SK-N-SH (cell line): Measurements from ENCODE around the gene CHRM5. TPM values are rescaled to one million over a fixed set of nuclear protein-coding genes. Genes with fewer than 3 reads are reported as not detected.

Source experiments
- CTCF ChIA-PET: fragments of 300-600, 350-600 bp; formaldehyde crosslinking; extraction: SDS; loops from one replicate; lab custom pipeline; 2021; lab: Yijun Ruan, JAX
- POLR2A ChIA-PET: fragments of 350-600 bp; sonication (Branson Sonifier 250); formaldehyde crosslinking; extraction: SDS; loops from one replicate; lab custom pipeline; 2020; ENCODE audit warnings: antibody characterized with exemption, inconsistent platforms; lab: Yijun Ruan, JAX
- DNase-seq: peaks from one replicate; pipeline ENCODE4 v3.0.0; 2012
- H2AFZ ChIP-seq: fragments of 200-600 bp; sonication (generic); 2 replicates; pipeline ENCODE4 v1.8.1; 2016; ENCODE audit warnings: antibody characterized with exemption, mild to moderate bottlenecking, low read depth
- H3F3A ChIP-seq: fragments of 200-600 bp; sonication (generic); replicated peaks from 2 replicates; pipeline ENCODE3; 2016; ENCODE audit warnings: antibody characterized with exemption, mild to moderate bottlenecking; ENCODE audit not compliant: insufficient read depth
- H3K27ac ChIP-seq, 2 experiments: fragments of 200-500 bp in 1 of 2; fragments of 200-600 bp in 1 of 2; sonication (Bioruptor generic) in 1 of 2; sonication (generic), shearing (Covaris generic) in 1 of 2; 2 replicates each; pipeline versions ENCODE4 v1.5.1 to v1.6.1; 2014 to 2016; ENCODE audit warnings: low read depth in 2 of 2, inconsistent platforms in 1 of 2, low read length in 1 of 2, mild to moderate bottlenecking in 1 of 2, mixed read lengths in 1 of 2
- H3K27me3 ChIP-seq: fragments of 200-600 bp; sonication (generic), shearing (Covaris generic); 2 replicates; pipeline ENCODE4 v1.6.1; 2016; ENCODE audit warnings: mixed run types; ENCODE audit not compliant: insufficient read depth
- H3K36me3 ChIP-seq, 2 experiments: fragments of 200-500 bp in 1 of 2; fragments of 200-600 bp in 1 of 2; sonication (Bioruptor generic) in 1 of 2; sonication (generic) in 1 of 2; replicated peaks in 1 of 2; 2 replicates each; pipeline versions ENCODE3 to v1.5.1; 2014 to 2016; ENCODE audit warnings: low read length in 1 of 2, mild to moderate bottlenecking in 1 of 2; ENCODE audit not compliant: insufficient read depth in 2 of 2, control insufficient read depth in 1 of 2
- H3K4me1 ChIP-seq, 2 experiments: fragments of 200-500 bp in 1 of 2; fragments of 200-600 bp in 1 of 2; sonication (Bioruptor generic) in 1 of 2; sonication (generic), shearing (Covaris generic) in 1 of 2; 2 replicates each; pipeline versions ENCODE4 v1.5.1 to v1.6.1; 2014 to 2016; ENCODE audit warnings: low read depth in 1 of 2, low read length in 1 of 2, mixed run types in 1 of 2; ENCODE audit not compliant: insufficient read depth in 2 of 2, control insufficient read depth in 1 of 2
- H3K4me2 ChIP-seq: fragments of 200-600 bp; sonication (generic), shearing (Covaris generic); 2 replicates; pipeline ENCODE4 v1.6.1; 2017; ENCODE audit warnings: mixed run types
- H3K4me3 ChIP-seq, 2 experiments: fragments of 200-500 bp in 1 of 2; fragments of 200-600 bp in 1 of 2; sonication (Bioruptor generic) in 1 of 2; sonication (generic), shearing (Covaris generic) in 1 of 2; 2 replicates each; pipeline versions ENCODE4 v1.5.1 to v1.8.1; 2014 to 2016; ENCODE audit warnings: low read depth in 2 of 2, inconsistent platforms in 1 of 2, low read length in 1 of 2, mild to moderate bottlenecking in 1 of 2, mixed read lengths in 1 of 2, moderate library complexity in 1 of 2
- H3K79me2 ChIP-seq: fragments of 200-600 bp; sonication (generic); 2 replicates; pipeline ENCODE4 v1.8.1; 2017; ENCODE audit warnings: mild to moderate bottlenecking; ENCODE audit not compliant: insufficient read depth
- H3K9ac ChIP-seq: fragments of 200-600 bp; sonication (generic); 2 replicates; pipeline ENCODE4 v1.6.1; 2017; ENCODE audit warnings: mixed run types
- H3K9me2 ChIP-seq: fragments of 200-600 bp; sonication (generic); 2 replicates; pipeline ENCODE4 v1.6.1; 2017; ENCODE audit warnings: mixed run types
- H3K9me3 ChIP-seq: fragments of 200-600 bp; sonication (generic); 2 replicates; pipeline ENCODE4 v1.6.1; 2017; ENCODE audit warnings: mixed run types, mild to moderate bottlenecking, moderate library complexity
- H4K20me1 ChIP-seq: fragments of 200-600 bp; sonication (generic); 2 replicates; pipeline ENCODE4 v1.6.1; 2017; ENCODE audit warnings: mild to moderate bottlenecking, mixed run types; ENCODE audit not compliant: insufficient read depth
- CTCF ChIP-seq: fragments of 200-600 bp; sonication (generic); IDR thresholded peaks from 2 replicates; pipeline ENCODE4 v1.6.1; 2017; ENCODE audit warnings: antibody characterized with exemption, mild to moderate bottlenecking, moderate library complexity
- FOXJ3 ChIP-seq: sonication (generic); formaldehyde crosslinking; IDR thresholded peaks from 2 replicates; pipeline ENCODE4 v1.5.1; 2020; ENCODE audit warnings: mild to moderate bottlenecking, missing genetic modification reagents
- GABPA ChIP-seq: IDR thresholded peaks from 2 replicates; pipeline ENCODE4 v1.4.0; 2012; ENCODE audit warnings: low read depth, mild to moderate bottlenecking
- GATA2 ChIP-seq: sonication (generic); formaldehyde crosslinking; IDR thresholded peaks from 2 replicates; pipeline ENCODE4 v1.5.0; 2020; ENCODE audit warnings: mild to moderate bottlenecking, missing genetic modification reagents
- MAX ChIP-seq: IDR thresholded peaks from 2 replicates; pipeline ENCODE4 v1.4.0; 2012; ENCODE audit warnings: low read depth
- NFIC ChIP-seq: IDR thresholded peaks from 2 replicates; pipeline ENCODE4 v1.4.0; 2012; ENCODE audit warnings: borderline replicate concordance
- RAD21 ChIP-seq: IDR thresholded peaks from 2 replicates; pipeline ENCODE4 v1.6.1; 2012; ENCODE audit warnings: mild to moderate bottlenecking, low read length
- RFX5 ChIP-seq: IDR thresholded peaks from 2 replicates; pipeline ENCODE4 v1.6.1; 2012; ENCODE audit warnings: mild to moderate bottlenecking, improper control_type of control experiment, low read length
- SIN3A ChIP-seq: IDR thresholded peaks from 2 replicates; pipeline ENCODE4 v1.6.1; 2012; ENCODE audit warnings: low read depth, mild to moderate bottlenecking, low read length, moderate library complexity, borderline replicate concordance
- SMC3 ChIP-seq: IDR thresholded peaks from 2 replicates; pipeline ENCODE4 v1.6.1; 2012; ENCODE audit warnings: low read depth, low read length, improper control_type of control experiment
- TAF1 ChIP-seq: IDR thresholded peaks from 2 replicates; pipeline ENCODE4 v1.6.1; 2012; ENCODE audit warnings: low read depth, mild to moderate bottlenecking, low read length, moderate library complexity, borderline replicate concordance
- TEAD4 ChIP-seq: IDR thresholded peaks from 2 replicates; pipeline ENCODE4 v1.4.0; 2012; ENCODE audit warnings: mild to moderate bottlenecking, borderline replicate concordance; ENCODE audit not compliant: insufficient read depth
- WGBS: methylation state at CpG from one replicate; pipeline ENCODE4 v1.1.6; 2017; ENCODE audit warnings: low lambda C conversion rate; 5-methylcytosine and 5-hydroxymethylcytosine counted together
- polyA plus RNA-seq, 3 experiments: library from polyadenylated mRNA; depleted of rRNA; stranded (reverse); fragments of >200 nt; gene quantifications; 2 replicates each; pipeline ENCODE4 v1.2.3, GENCODE V29; 2012

Gene CHRM5
- polyA plus RNA-seq, 1 of the 3 experiments (the other 2 are of a cell fraction): 0.03 TPM

GRCh38 chr15:34107315-34107714 is 139.0 kb downstream of the CHRM5 start:
- no peaks in the 10 kb centered on the region for H3K9me3 ChIP-seq
- peaks cover 0 to 7% of the 10 kb centered on the region in 2 experiments; a peak in 1 of 4 replicates for H3K4me1 ChIP-seq
- H4K20me1 ChIP-seq: no peaks in the 10 kb centered on the region
- no peak overlapping the region for H3K9ac ChIP-seq
- DNase-seq: no peak
- no peaks in the 10 kb centered on the region for H3K36me3 ChIP-seq
- no peaks in the 10 kb centered on the region for H3K27me3 ChIP-seq
- H3F3A ChIP-seq: peaks cover 2% of the 10 kb centered on the region
- no peak overlapping the region for H2AFZ ChIP-seq
- POLR2A ChIA-PET: no interaction called here
- H3K79me2 ChIP-seq: peaks cover 9% of the 10 kb centered on the region; the same call in 1 of the 2 replicates
- no peak overlapping the region for H3K4me2 ChIP-seq
- no peak overlapping the region for H3K4me3 ChIP-seq
- TF ChIP-seq GATA2 (CRISPR knock-in tag) (no peak), TEAD4 (no peak), NFIC (no peak), TAF1 (no peak), MAX (no peak), SIN3A (no peak), RFX5 (no peak)
- TF ChIP-seq, all 33 proteins: peak for 0
- 89% methylated on average over 2 of the region's 2 CpGs for WGBS
- Histone ChIP-seq H3K9me2 (no peaks in the 10 kb centered on the region), H3K27ac (no peak overlapping the region)
- CTCF ChIA-PET: interaction anchor here (1.3 kb wide), 1 partner anchor 104 kb away, joined by 3 read pairs; no protein-coding TSS in a partner anchor

- POLR2A ChIA-PET: interaction anchor here (1.2 kb wide), 1 partner anchor 99 kb away, joined by 5 read pairs; the partner anchor contains the start of gene KATNBL1
- DNase-seq: peak; percentile 39
- 51% methylated on average over 5 of the region's 5 CpGs for WGBS
Observed at GRCh38 chr15:34109797-34110663, 141.7 kb downstream of the CHRM5 start.

More at GRCh38 chr15:34109797-34110663, 141.7 kb downstream of the CHRM5 start:
- Histone ChIP-seq H3K79me2 (no peaks in the 10 kb centered on the region), H3K9me2 (no peaks in the 10 kb centered on the region), H3K36me3 (no peaks in the 10 kb centered on the region), H3F3A (no peaks in the 10 kb centered on the region), H4K20me1 (no peaks in the 10 kb centered on the region), H3K4me3 (no peak overlapping the region), H3K27ac (no peak overlapping the region), H3K27me3 (no peaks in the 10 kb centered on the region), H3K4me2 (no peak overlapping the region), H3K9me3 (no peaks in the 10 kb centered on the region), H2AFZ (peak overlapping the region; percentile 12), H3K9ac (no peak overlapping the region), H3K4me1 (no peaks in the 10 kb centered on the region)
- TF ChIP-seq RAD21: peak; percentile 85
- no peak for TF ChIP-seq FOXJ3 (CRISPR knock-in tag)
- TF ChIP-seq SMC3: peak; percentile 64
- no peak for TF ChIP-seq GABPA
- peak; percentile 85 for TF ChIP-seq CTCF
- CTCF ChIA-PET: interaction anchor here (0.8 to 4.4 kb wide), 24 partner anchors 8 to 478 kb away, joined by 3 to 66 read pairs (median 5); partner anchors contain the start of genes EMC4, EMC7, KATNBL1 and PGBD4
